ENCODE results near the gene TP53I11. TPM values are rescaled to one million over a fixed set of nuclear protein-coding genes. Genes with fewer than 3 reads are reported as not detected.

The TP53I11 gene
- polyA plus RNA-seq, 3 donors = 11.0 to 13.2 (median 11.3) TPM

GRCh38 chr11:44955015-44955738, 4.5 kb upstream of the TP53I11 start:
- Mint-ChIP-seq H3K27ac (peak overlapping the region; percentile 91 to 98 (median 95)), H3K9me3 (peaks cover 0 to 2% (median 0%) of the 10 kb centered on the region in 7 donors), H3K27me3 (ENCODE audit: low read depth in 3 of 3) (peaks cover 0 to 5% (median 5%) of the 10 kb centered on the region in 3 donors), H3K4me3 (peak overlapping the region; percentile 48 to 53), H3K4me1 (peaks cover 44% of the 10 kb centered on the region), H3K36me3 (no peaks in the 10 kb centered on the region)
- no peak for TF ChIP-seq CTCF (IDR thresholded peaks at IDR 0.05)
- Histone ChIP-seq H3K4me3 (replicated peaks in 1 of 3; ENCODE audit: low read depth in 2 of 3, low read length in 3 of 3) (peak overlapping the region in 1 of 3 experiments; percentile 47), H3K4me1 (ENCODE audit: control insufficient read depth in 1 of 2, insufficient read depth in 2 of 2, low read length in 2 of 2) (peaks cover 44 to 59% of the 10 kb centered on the region in 2 donors), H3K27me3 (ENCODE audit: control insufficient read depth in 2 of 2, insufficient read depth in 2 of 2, low read length in 2 of 2) (no peaks in the 10 kb centered on the region), H3K4me2 (replicated peaks; ENCODE audit: extremely low read depth, low read length, poor library complexity, severe bottlenecking) (peak overlapping the region; percentile 56), H2AFZ (ENCODE audit: insufficient read depth, low read depth, low read length, poor library complexity, severe bottlenecking) (no peak overlapping the region), H3K79me2 (ENCODE audit: insufficient read depth, low read length) (peaks cover 2% of the 10 kb centered on the region), H4K20me1 (ENCODE audit: insufficient read depth, low read length) (no peaks in the 10 kb centered on the region), H3K9ac (ENCODE audit: insufficient read depth, low read length, poor library complexity, severe bottlenecking) (peak overlapping the region; percentile 2), H3K27ac (ENCODE audit: low read depth in 1 of 2, low read length in 2 of 2) (peak overlapping the region; percentile 81 to 83), H3K9me3 (replicated peaks in 1 of 2; ENCODE audit: control insufficient read depth in 1 of 2, insufficient read depth in 1 of 2, low read length in 2 of 2) (no peaks in the 10 kb centered on the region), H3K36me3 (replicated peaks in 1 of 2; ENCODE audit: control insufficient read depth in 1 of 2, insufficient read depth in 2 of 2, low read length in 2 of 2) (no peaks in the 10 kb centered on the region)
- DNase-seq = peak; percentile 82 to 92 (median 86)
- intact Hi-C loops (cut with micrococcal nuclease) = loop anchor here (10.0 kb wide), 1 partner anchor 90 kb away; no protein-coding TSS in a partner anchor
- WGBS (ENCODE audit: insufficient coverage) = 78% methylated on average over 3 of the region's 5 CpGs

- Histone ChIP-seq H3K36me3 (replicated peaks in 1 of 2; ENCODE audit: control insufficient read depth in 1 of 2, insufficient read depth in 2 of 2, low read length in 2 of 2) (no peaks in the 10 kb centered on the region), H3K4me1 (ENCODE audit: control insufficient read depth in 1 of 2, insufficient read depth in 2 of 2, low read length in 2 of 2) (peaks cover 51 to 68% of the 10 kb centered on the region in 2 donors), H3K27ac (ENCODE audit: low read depth in 1 of 2, low read length in 2 of 2) (peak overlapping the region; percentile 81 to 83), H3K4me3 (replicated peaks in 1 of 3; ENCODE audit: low read depth in 2 of 3, low read length in 3 of 3) (peak overlapping the region in 1 of 3 experiments; percentile 47), H3K9ac (ENCODE audit: insufficient read depth, low read length, poor library complexity, severe bottlenecking) (peak overlapping the region; percentile 2), H3K79me2 (ENCODE audit: insufficient read depth, low read length) (peaks cover 4% of the 10 kb centered on the region), H2AFZ (ENCODE audit: insufficient read depth, low read depth, low read length, poor library complexity, severe bottlenecking) (no peak overlapping the region), H4K20me1 (ENCODE audit: insufficient read depth, low read length) (no peaks in the 10 kb centered on the region), H3K27me3 (ENCODE audit: control insufficient read depth in 2 of 2, insufficient read depth in 2 of 2, low read length in 2 of 2) (peaks cover 0 to under 1% of the 10 kb centered on the region in 2 donors), H3K4me2 (replicated peaks; ENCODE audit: extremely low read depth, low read length, poor library complexity, severe bottlenecking) (peak overlapping the region; percentile 56), H3K9me3 (replicated peaks in 1 of 2; ENCODE audit: control insufficient read depth in 1 of 2, insufficient read depth in 1 of 2, low read length in 2 of 2) (no peaks in the 10 kb centered on the region)
- WGBS (ENCODE audit: insufficient coverage) = 43% methylated on average over 9 of the region's 12 CpGs
- Mint-ChIP-seq H3K27ac (peak overlapping the region; percentile 91 to 98 (median 95)), H3K9me3 (peaks cover 0 to 2% (median 0%) of the 10 kb centered on the region in 7 donors), H3K4me3 (peak overlapping the region; percentile 37 to 42), H3K27me3 (ENCODE audit: low read depth in 3 of 3) (peaks cover 1 to 12% (median 5%) of the 10 kb centered on the region in 3 donors), H3K4me1 (peaks cover 45% of the 10 kb centered on the region), H3K36me3 (no peaks in the 10 kb centered on the region)
- TF ChIP-seq CTCF (IDR thresholded peaks at IDR 0.05) = no peak
- DNase-seq = no peak
- intact Hi-C loops (cut with micrococcal nuclease) = loop anchor here (10.0 kb wide), 1 partner anchor 91 kb away; no protein-coding TSS in a partner anchor
Observed at GRCh38 chr11:44954051-44954906, 3.6 kb upstream of the TP53I11 start.
